Daoy (cell line): ENCODE measurements around the gene KMT2B. TPM values are rescaled to one million over a fixed set of nuclear protein-coding genes. Genes with fewer than 3 reads are reported as not detected.

Source experiments
- DNase-seq: peaks from one replicate; pipeline ENCODE4 v3.0.0-alpha.2; 2015; ENCODE audit warnings: low read depth
- total RNA-seq: library from RNA; depleted of rRNA; stranded (reverse); fragments of >200 nt; shearing (Covaris generic); gene quantifications from 2 replicates; pipeline ENCODE4 v1.2.3, GENCODE V29; 2014

KMT2B gene
- total RNA-seq, 1 experiment from 2014 or later, result 6.3 TPM

- DNase-seq, result no peak
These were observed 24.4 kb downstream of the KMT2B start, which contains the start of gene IGFLR1 for GRCh38 chr19:35742121-35742724. Gene IGFLR1 (minus strand): TSS chr19:35742452. CDS start chr19:35741180, 1,272 bp downstream.

- no peak for DNase-seq
These were observed 26.0 kb downstream of the KMT2B start for GRCh38 chr19:35743640-35744429.

DNA sequence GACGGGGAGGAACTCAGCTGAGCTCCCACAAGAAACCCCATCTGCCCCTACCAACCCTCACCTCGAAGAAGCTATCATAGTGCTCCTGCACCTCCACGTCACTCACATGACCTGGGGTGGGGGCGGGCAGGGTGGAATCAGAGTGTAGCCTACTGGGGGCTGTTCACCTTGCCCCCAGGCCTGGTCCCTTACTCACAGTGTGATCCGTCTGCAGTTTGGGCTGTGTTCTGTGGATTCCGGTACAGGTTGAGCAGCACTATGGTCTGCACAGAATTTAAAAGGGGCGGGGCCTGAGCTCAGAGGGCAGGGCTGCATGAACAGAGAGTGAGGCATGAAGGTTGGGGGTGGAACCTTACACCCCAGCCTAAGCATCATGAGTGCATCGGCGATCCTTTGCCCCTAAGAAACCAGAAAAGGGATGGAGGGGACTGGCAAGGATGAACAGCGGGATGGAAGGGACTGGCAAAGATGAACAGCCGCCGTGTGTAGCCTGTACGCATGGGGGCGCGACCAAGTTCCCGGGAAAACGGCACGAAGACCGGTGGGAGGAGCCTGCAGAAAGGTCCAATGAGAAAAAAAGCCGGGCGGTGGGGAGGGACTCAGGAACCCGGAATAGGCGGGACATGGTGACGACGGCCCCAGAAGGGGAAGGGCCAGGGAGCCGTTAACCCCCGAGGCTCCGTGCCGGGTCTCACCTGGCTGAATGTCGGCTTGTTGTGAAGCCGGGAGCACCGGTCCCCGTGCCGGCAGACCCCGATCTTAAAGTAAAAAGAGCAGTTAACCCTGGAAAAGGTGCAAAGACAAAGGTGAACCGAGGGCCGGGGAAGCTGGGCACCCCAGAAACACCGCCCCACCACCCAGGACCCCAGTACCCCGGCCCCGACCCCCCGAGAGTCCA is 26.9 kb downstream of the KMT2B start:
- peak; percentile 95 for DNase-seq

GRCh38 chr19:35745328-35746086 is 27.7 kb downstream of the KMT2B start, which contains the start of the genes PSENEN and U2AF1L4:
Gene PSENEN (plus strand): TSS chr19:35745651. CDS start chr19:35745931, 280 bp downstream.
Gene U2AF1L4 (minus strand): TSS chr19:35745418. CDS start chr19:35745391, 27 bp downstream.
- DNase-seq, result peak; percentile 99

DNA sequence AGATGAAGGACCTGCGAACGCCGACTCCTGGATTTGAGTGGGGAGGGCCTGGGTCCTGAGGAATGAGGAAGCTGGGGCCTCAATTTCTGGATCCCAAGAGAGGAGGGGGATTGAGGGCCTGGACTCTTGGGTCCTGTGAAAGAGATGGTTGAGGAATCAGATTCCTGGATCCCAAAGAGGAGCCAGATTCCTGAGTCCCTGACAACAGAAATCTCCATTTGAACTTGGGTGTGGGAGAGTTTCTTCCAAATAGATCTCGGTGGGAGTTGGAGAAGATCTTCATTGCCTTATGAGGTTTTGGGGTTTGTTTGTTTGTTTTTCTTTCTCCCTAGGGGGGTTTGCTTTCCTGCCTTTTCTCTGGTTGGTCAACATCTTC is 28.3 kb downstream of the KMT2B start:
- no peak for DNase-seq

DNA sequence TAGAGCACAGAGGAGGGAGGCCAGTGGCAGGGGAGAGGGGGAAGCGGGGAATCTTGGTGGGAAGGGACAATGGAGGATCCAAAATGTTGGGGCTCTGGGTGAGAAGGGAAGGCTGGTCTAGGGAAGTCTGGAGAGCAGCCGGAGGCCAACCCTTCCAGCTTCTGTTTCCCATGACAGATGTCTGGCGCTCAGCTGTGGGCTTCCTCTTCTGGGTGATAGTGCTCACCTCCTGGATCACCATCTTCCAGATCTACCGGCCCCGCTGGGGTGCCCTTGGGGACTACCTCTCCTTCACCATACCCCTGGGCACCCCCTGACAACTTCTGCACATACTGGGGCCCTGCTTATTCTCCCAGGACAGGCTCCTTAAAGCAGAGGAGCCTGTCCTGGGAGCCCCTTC is 28.7 kb downstream of the KMT2B start:
- no peak for DNase-seq

DNA sequence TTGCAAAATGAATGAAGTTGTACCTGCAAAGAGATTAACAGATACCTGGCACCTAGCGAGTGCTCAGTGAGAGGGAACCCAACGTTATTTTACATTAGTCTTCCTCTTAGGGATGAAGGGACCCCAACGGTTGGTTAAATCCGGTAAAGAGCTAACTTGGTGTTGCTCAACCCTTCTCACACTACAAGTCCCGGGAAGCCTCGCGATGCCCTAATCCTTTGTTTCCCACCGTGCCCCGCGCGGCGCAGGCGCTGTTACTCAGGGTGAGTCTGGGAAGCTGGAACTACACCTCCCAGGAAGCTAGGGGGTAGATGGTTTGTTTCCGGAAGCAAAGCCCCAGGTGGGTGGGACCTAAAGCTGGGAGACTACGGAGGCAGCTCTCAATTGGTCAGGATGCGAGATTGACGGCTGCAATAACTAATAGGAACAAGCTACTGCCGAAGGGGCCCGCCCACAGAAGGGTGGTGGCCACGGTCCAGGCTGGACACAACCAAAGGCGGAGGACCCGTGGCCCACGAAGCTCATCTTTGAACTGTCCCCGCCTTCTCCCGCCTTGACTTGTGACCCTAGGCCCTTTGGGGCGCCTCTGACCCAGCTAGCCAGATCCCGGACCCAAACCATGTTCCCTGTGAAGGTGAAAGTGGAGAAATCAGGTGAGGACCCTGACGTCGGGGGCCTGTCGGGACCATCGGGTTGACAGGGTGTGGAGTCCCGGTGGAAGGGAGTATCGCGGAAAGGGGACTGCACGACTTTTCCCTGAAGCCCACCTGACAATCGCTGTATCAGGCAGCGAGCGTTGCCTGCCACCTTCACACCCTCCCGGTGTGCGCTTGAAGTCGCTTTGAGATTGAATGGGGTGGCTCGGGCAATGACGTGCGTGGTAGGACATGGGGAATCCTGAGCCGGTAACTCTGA is 30.6 kb downstream of the KMT2B start, which contains the start of gene LIN37:
Gene LIN37, plus strand, starts transcription at position 471 of the 915 bp plus-strand sequence. Its CDS starts 149 bp downstream, at position 620.
- DNase-seq, result peak; percentile 99

- DNase-seq, result no peak
These were observed 32.4 kb downstream of the KMT2B start for GRCh38 chr19:35750167-35750566.

GRCh38 chr19:35751839-35752745 is 34.3 kb downstream of the KMT2B start:
- DNase-seq, result no peak

DNA sequence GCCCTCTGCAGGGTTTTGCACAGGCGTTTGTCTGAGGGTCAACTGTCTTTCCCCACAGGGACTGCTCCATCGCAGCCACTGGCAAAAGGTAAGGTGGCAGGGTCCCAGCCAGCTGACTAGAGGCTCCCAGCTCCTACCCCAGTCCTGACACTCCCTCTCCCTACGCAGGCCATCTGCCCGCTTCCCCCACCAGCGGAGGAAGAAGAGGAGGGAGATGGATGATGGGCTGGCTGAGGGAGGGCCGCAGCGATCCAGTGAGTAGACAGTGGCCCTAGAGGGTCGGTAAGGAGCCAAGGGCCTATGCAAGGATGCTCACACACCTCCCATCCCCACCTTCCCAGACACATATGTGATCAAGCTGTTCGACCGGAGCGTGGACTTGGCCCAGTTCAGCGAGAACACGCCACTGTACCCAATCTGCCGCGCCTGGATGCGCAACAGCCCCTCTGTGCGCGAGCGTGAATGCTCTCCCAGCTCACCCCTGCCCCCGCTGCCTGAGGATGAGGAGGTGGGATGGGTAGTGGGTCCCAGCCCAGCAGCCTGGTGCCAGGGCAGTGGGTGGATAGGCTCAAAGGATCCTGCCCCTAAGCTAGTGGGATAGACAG is 35.0 kb downstream of the KMT2B start:
- no peak for DNase-seq

DNA sequence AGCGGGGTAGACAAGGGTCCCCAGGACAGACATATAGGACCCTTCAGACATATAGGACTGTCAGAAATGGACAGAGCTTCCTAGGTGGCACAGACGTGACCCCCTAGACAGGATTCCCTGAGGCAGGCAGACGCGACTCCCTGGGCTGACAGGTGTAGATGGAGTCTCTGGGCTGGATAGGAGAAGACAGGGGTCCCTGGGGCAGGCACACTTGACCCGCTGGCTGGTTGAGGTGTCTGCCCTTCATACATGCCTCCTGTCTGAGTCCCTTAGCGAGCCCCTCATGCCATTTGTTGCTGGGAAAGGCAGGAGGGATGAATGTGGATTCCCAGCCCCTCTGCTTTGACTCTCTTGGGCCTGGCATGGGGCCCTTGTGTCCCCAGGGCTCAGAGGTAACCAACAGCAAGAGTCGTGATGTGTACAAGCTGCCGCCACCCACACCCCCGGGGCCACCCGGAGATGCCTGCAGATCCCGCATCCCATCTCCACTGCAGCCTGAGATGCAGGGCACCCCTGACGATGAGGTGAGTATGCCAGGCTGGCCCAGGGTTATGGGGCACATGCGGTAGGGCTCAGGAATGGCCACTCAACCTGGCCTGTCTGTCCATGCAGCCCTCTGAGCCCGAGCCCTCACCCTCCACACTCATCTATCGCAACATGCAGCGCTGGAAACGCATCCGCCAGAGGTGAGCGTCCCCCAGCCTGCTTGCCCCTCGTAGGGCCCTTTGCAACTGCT is 36.0 kb downstream of the KMT2B start:
- no peak for DNase-seq

GRCh38 chr19:35754370-35755130 is 36.7 kb downstream of the KMT2B start:
- DNase-seq, result no peak

DNA sequence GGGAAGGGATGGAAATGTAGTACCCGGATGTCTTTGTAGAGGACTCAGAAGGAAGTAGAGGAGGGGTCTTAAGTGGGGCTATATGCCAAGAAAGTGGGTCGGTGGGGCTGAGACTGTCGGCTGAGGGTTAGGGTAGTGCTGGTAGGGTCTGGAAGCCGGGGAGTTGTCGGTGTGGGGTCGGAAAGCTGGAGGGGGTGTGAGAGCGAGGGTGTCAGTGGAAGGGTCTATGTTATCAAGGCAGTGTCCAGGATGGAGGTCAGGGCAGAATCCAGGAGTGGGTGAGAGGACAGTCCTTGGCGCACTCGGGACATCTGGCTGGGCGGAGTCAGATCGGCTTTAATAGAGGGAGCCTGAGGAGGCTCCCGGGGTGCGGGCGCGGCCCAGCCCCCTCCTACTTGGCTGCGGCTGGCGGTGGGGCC is 37.3 kb downstream of the KMT2B start:
- DNase-seq, result no peak

- no peak for DNase-seq
These were observed 38.0 kb downstream of the KMT2B start for GRCh38 chr19:35755550-35756376.

- DNase-seq, result peak; percentile 53
These were observed 38.8 kb downstream of the KMT2B start, which contains the start of gene HSPB6 for GRCh38 chr19:35756377-35757230. Gene HSPB6 (minus strand): TSS chr19:35757029. CDS start chr19:35757008, 21 bp downstream.
